SK-N-SH (cell line): ENCODE data around the gene DIO3. TPM values are rescaled to one million over a fixed set of nuclear protein-coding genes. Genes with fewer than 3 reads are reported as not detected.

Source experiments
- CTCF ChIA-PET: fragments of 300-600, 350-600 bp; formaldehyde crosslinking; extraction: SDS; loops from one replicate; lab custom pipeline; 2021; lab: Yijun Ruan, JAX
- POLR2A ChIA-PET: fragments of 350-600 bp; sonication (Branson Sonifier 250); formaldehyde crosslinking; extraction: SDS; loops from one replicate; lab custom pipeline; 2020; ENCODE audit warnings: antibody characterized with exemption, inconsistent platforms; lab: Yijun Ruan, JAX
- DNase-seq: peaks from one replicate; pipeline ENCODE4 v3.0.0; 2012
- H2AFZ ChIP-seq: fragments of 200-600 bp; sonication (generic); 2 replicates; pipeline ENCODE4 v1.8.1; 2016; ENCODE audit warnings: antibody characterized with exemption, mild to moderate bottlenecking, low read depth
- H3F3A ChIP-seq: fragments of 200-600 bp; sonication (generic); replicated peaks from 2 replicates; pipeline ENCODE3; 2016; ENCODE audit warnings: antibody characterized with exemption, mild to moderate bottlenecking; ENCODE audit not compliant: insufficient read depth
- H3K27ac ChIP-seq, 2 experiments: fragments of 200-500 bp in 1 of 2; fragments of 200-600 bp in 1 of 2; sonication (Bioruptor generic) in 1 of 2; sonication (generic), shearing (Covaris generic) in 1 of 2; 2 replicates each; pipeline versions ENCODE4 v1.5.1 to v1.6.1; 2014 to 2016; ENCODE audit warnings: low read depth in 2 of 2, inconsistent platforms in 1 of 2, low read length in 1 of 2, mild to moderate bottlenecking in 1 of 2, mixed read lengths in 1 of 2
- H3K27me3 ChIP-seq: fragments of 200-600 bp; sonication (generic), shearing (Covaris generic); 2 replicates; pipeline ENCODE4 v1.6.1; 2016; ENCODE audit warnings: mixed run types; ENCODE audit not compliant: insufficient read depth
- H3K36me3 ChIP-seq, 2 experiments: fragments of 200-500 bp in 1 of 2; fragments of 200-600 bp in 1 of 2; sonication (Bioruptor generic) in 1 of 2; sonication (generic) in 1 of 2; replicated peaks in 1 of 2; 2 replicates each; pipeline versions ENCODE3 to v1.5.1; 2014 to 2016; ENCODE audit warnings: low read length in 1 of 2, mild to moderate bottlenecking in 1 of 2; ENCODE audit not compliant: insufficient read depth in 2 of 2, control insufficient read depth in 1 of 2
- H3K4me1 ChIP-seq, 2 experiments: fragments of 200-500 bp in 1 of 2; fragments of 200-600 bp in 1 of 2; sonication (Bioruptor generic) in 1 of 2; sonication (generic), shearing (Covaris generic) in 1 of 2; 2 replicates each; pipeline versions ENCODE4 v1.5.1 to v1.6.1; 2014 to 2016; ENCODE audit warnings: low read depth in 1 of 2, low read length in 1 of 2, mixed run types in 1 of 2; ENCODE audit not compliant: insufficient read depth in 2 of 2, control insufficient read depth in 1 of 2
- H3K4me2 ChIP-seq: fragments of 200-600 bp; sonication (generic), shearing (Covaris generic); 2 replicates; pipeline ENCODE4 v1.6.1; 2017; ENCODE audit warnings: mixed run types
- H3K4me3 ChIP-seq, 2 experiments: fragments of 200-500 bp in 1 of 2; fragments of 200-600 bp in 1 of 2; sonication (Bioruptor generic) in 1 of 2; sonication (generic), shearing (Covaris generic) in 1 of 2; 2 replicates each; pipeline versions ENCODE4 v1.5.1 to v1.8.1; 2014 to 2016; ENCODE audit warnings: low read depth in 2 of 2, inconsistent platforms in 1 of 2, low read length in 1 of 2, mild to moderate bottlenecking in 1 of 2, mixed read lengths in 1 of 2, moderate library complexity in 1 of 2
- H3K79me2 ChIP-seq: fragments of 200-600 bp; sonication (generic); 2 replicates; pipeline ENCODE4 v1.8.1; 2017; ENCODE audit warnings: mild to moderate bottlenecking; ENCODE audit not compliant: insufficient read depth
- H3K9ac ChIP-seq: fragments of 200-600 bp; sonication (generic); 2 replicates; pipeline ENCODE4 v1.6.1; 2017; ENCODE audit warnings: mixed run types
- H3K9me2 ChIP-seq: fragments of 200-600 bp; sonication (generic); 2 replicates; pipeline ENCODE4 v1.6.1; 2017; ENCODE audit warnings: mixed run types
- H3K9me3 ChIP-seq: fragments of 200-600 bp; sonication (generic); 2 replicates; pipeline ENCODE4 v1.6.1; 2017; ENCODE audit warnings: mixed run types, mild to moderate bottlenecking, moderate library complexity
- H4K20me1 ChIP-seq: fragments of 200-600 bp; sonication (generic); 2 replicates; pipeline ENCODE4 v1.6.1; 2017; ENCODE audit warnings: mild to moderate bottlenecking, mixed run types; ENCODE audit not compliant: insufficient read depth
- CTCF ChIP-seq: fragments of 200-600 bp; sonication (generic); IDR thresholded peaks from 2 replicates; pipeline ENCODE4 v1.6.1; 2017; ENCODE audit warnings: antibody characterized with exemption, mild to moderate bottlenecking, moderate library complexity
- ELF1 ChIP-seq: IDR thresholded peaks from 2 replicates; pipeline ENCODE4 v1.4.0; 2012
- EP300 ChIP-seq, 2 experiments: IDR thresholded peaks; 2 replicates each; pipeline versions ENCODE4 v1.4.0 to v1.6.1; 2012; ENCODE audit warnings: borderline replicate concordance in 1 of 2, low read depth in 1 of 2, low read length in 1 of 2
- EZH2phosphoT487 ChIP-seq: fragments of 200-600 bp; sonication (generic); IDR thresholded peaks from 2 replicates; pipeline ENCODE4 v1.6.1; 2017; ENCODE audit warnings: low read depth, mixed run types, mild to moderate bottlenecking, antibody characterized with exemption, moderate library complexity, borderline replicate concordance
- FOXJ3 ChIP-seq: sonication (generic); formaldehyde crosslinking; IDR thresholded peaks from 2 replicates; pipeline ENCODE4 v1.5.1; 2020; ENCODE audit warnings: mild to moderate bottlenecking, missing genetic modification reagents
- FOXM1 ChIP-seq: IDR thresholded peaks from 2 replicates; pipeline ENCODE4 v1.4.0; 2012; ENCODE audit warnings: low read depth, mild to moderate bottlenecking
- GABPA ChIP-seq: IDR thresholded peaks from 2 replicates; pipeline ENCODE4 v1.4.0; 2012; ENCODE audit warnings: low read depth, mild to moderate bottlenecking
- GATA2 ChIP-seq: sonication (generic); formaldehyde crosslinking; IDR thresholded peaks from 2 replicates; pipeline ENCODE4 v1.5.0; 2020; ENCODE audit warnings: mild to moderate bottlenecking, missing genetic modification reagents
- IRF3 ChIP-seq: fragments of 150-350 bp; IDR thresholded peaks from 2 replicates; pipeline ENCODE4 v1.6.1; 2016; ENCODE audit warnings: mild to moderate bottlenecking, low read depth, low read length
- MEF2A ChIP-seq: IDR thresholded peaks from 2 replicates; pipeline ENCODE4 v1.4.0; 2012; ENCODE audit warnings: low read depth, borderline replicate concordance
- NFIC ChIP-seq: IDR thresholded peaks from 2 replicates; pipeline ENCODE4 v1.4.0; 2012; ENCODE audit warnings: borderline replicate concordance
- NRF1 ChIP-seq: IDR thresholded peaks from 2 replicates; pipeline ENCODE4 v1.6.1; 2012; ENCODE audit warnings: low read depth, mild to moderate bottlenecking, low read length
- PBX3 ChIP-seq: IDR thresholded peaks from 2 replicates; pipeline ENCODE4; 2012
- RAD21 ChIP-seq: IDR thresholded peaks from 2 replicates; pipeline ENCODE4 v1.6.1; 2012; ENCODE audit warnings: mild to moderate bottlenecking, low read length
- RFX5 ChIP-seq: IDR thresholded peaks from 2 replicates; pipeline ENCODE4 v1.6.1; 2012; ENCODE audit warnings: mild to moderate bottlenecking, improper control_type of control experiment, low read length
- SMC3 ChIP-seq: IDR thresholded peaks from 2 replicates; pipeline ENCODE4 v1.6.1; 2012; ENCODE audit warnings: low read depth, low read length, improper control_type of control experiment
- TAF1 ChIP-seq: IDR thresholded peaks from 2 replicates; pipeline ENCODE4 v1.6.1; 2012; ENCODE audit warnings: low read depth, mild to moderate bottlenecking, low read length, moderate library complexity, borderline replicate concordance
- TCF12 ChIP-seq: IDR thresholded peaks from 2 replicates; pipeline ENCODE4 v1.4.0; 2012
- USF1 ChIP-seq: IDR thresholded peaks from 2 replicates; pipeline ENCODE4 v1.4.0; 2012; ENCODE audit warnings: low read depth, borderline replicate concordance
- ZBTB33 ChIP-seq: IDR thresholded peaks from 2 replicates; pipeline ENCODE4 v1.4.0; 2012; ENCODE audit warnings: low read depth, borderline replicate concordance
- WGBS: methylation state at CpG from one replicate; pipeline ENCODE4 v1.1.6; 2017; ENCODE audit warnings: low lambda C conversion rate; 5-methylcytosine and 5-hydroxymethylcytosine counted together
- polyA plus RNA-seq, 3 experiments: library from polyadenylated mRNA; depleted of rRNA; stranded (reverse); fragments of >200 nt; gene quantifications; 2 replicates each; pipeline ENCODE4 v1.2.3, GENCODE V29; 2012

Gene DIO3
- polyA plus RNA-seq, 1 of the 3 experiments (the other 2 are of a cell fraction): not detected

- TF ChIP-seq CTCF (no peak), TAF1 (no peak), EP300 (IDR thresholded peaks at IDR 0.05; ENCODE audit: borderline replicate concordance in 1 of 2, low read depth in 1 of 2, low read length in 1 of 2) (no peak), PBX3 (no peak)
- TF ChIP-seq, all 33 proteins: peak for 0
These were observed 20.5 kb upstream of the DIO3 start (continued) for GRCh38 chr14:101540481-101541462.

- TF ChIP-seq FOXJ3 (CRISPR knock-in tag): no peak
- TF ChIP-seq FOXM1: no peak
- no peak for TF ChIP-seq USF1
- no peak for TF ChIP-seq MEF2A
- no peak for TF ChIP-seq GABPA
- no peak for TF ChIP-seq IRF3
- TF ChIP-seq ZBTB33: no peak
- TF ChIP-seq RAD21: no peak
- no peak for TF ChIP-seq EP300 (IDR thresholded peaks at IDR 0.05; ENCODE audit: borderline replicate concordance in 1 of 2, low read depth in 1 of 2, low read length in 1 of 2)
- TF ChIP-seq GATA2 (CRISPR knock-in tag): no peak
- TF ChIP-seq SMC3: no peak
- no peak for TF ChIP-seq NFIC
- TF ChIP-seq TCF12: no peak
- no peak for TF ChIP-seq EZH2phosphoT487
- no peak for TF ChIP-seq ELF1
- no peak for TF ChIP-seq NRF1
- no peak for TF ChIP-seq RFX5
- CTCF ChIA-PET: interaction anchor here (2.1 kb wide), 1 partner anchor 19 kb away, joined by 6 read pairs; the partner anchor contains the start of gene DIO3
- POLR2A ChIA-PET: interaction anchor here (0.6 to 1.2 kb wide), 2 partner anchors 10 to 314 kb away, joined by 3 read pairs; no protein-coding TSS in a partner anchor
- DNase-seq: no peak
- no peaks in the 10 kb centered on the region for H3F3A ChIP-seq
- no peaks in the 10 kb centered on the region for H3K36me3 ChIP-seq
- no peaks in the 10 kb centered on the region for H3K79me2 ChIP-seq
- H3K4me1 ChIP-seq: no peaks in the 10 kb centered on the region
- H4K20me1 ChIP-seq: no peaks in the 10 kb centered on the region
- H3K4me2 ChIP-seq: no peak overlapping the region
- H3K27me3 ChIP-seq: no peaks in the 10 kb centered on the region
- no peak overlapping the region for H3K4me3 ChIP-seq
- H2AFZ ChIP-seq: no peak overlapping the region
- H3K9me3 ChIP-seq: no peaks in the 10 kb centered on the region
- H3K9ac ChIP-seq: no peak overlapping the region
- H3K27ac ChIP-seq: no peak overlapping the region
- no peaks in the 10 kb centered on the region for H3K9me2 ChIP-seq
- WGBS: 65% methylated on average over 9 of the region's 9 CpGs
These were observed 18.9 kb upstream of the DIO3 start for GRCh38 chr14:101542391-101542790.
